HUES64 (cell line): Measurements from ENCODE around the gene N4BP2L1.

Experiments used
- H3K27ac ChIP-seq: 2 replicates; pipeline ENCODE4 v1.7.0; 2013; ENCODE audit warnings: low read depth, low read length, inconsistent platforms
- H3K27me3 ChIP-seq: 2 replicates; pipeline ENCODE4 v1.6.1; 2013; ENCODE audit warnings: mild to moderate bottlenecking, low read length; ENCODE audit not compliant: insufficient read depth
- H3K36me3 ChIP-seq: 2 replicates; pipeline ENCODE4 v1.6.1; 2013; ENCODE audit warnings: mild to moderate bottlenecking, low read length; ENCODE audit not compliant: insufficient read depth
- H3K4me1 ChIP-seq: 2 replicates; pipeline ENCODE4 v1.6.1; 2013; ENCODE audit warnings: mild to moderate bottlenecking, low read length, moderate library complexity; ENCODE audit not compliant: insufficient read depth
- H3K4me3 ChIP-seq: 2 replicates; pipeline ENCODE4 v1.5.1; 2013; ENCODE audit warnings: mild to moderate bottlenecking, low read length, moderate library complexity
- H3K9ac ChIP-seq: 2 replicates; pipeline ENCODE4 v1.6.1; 2013; ENCODE audit warnings: mild to moderate bottlenecking, low read depth, low read length
- H3K9me3 ChIP-seq: 2 replicates; pipeline ENCODE4 v1.6.1; 2013; ENCODE audit warnings: low read depth, low read length; ENCODE audit not compliant: insufficient read depth
- WGBS: fragments of 150-250, 120-280 bp; methylation state at CpG from one replicate; pipeline ENCODE4 v1.1.7; 2013; ENCODE audit warnings: missing lambda C conversion rate; 5-methylcytosine and 5-hydroxymethylcytosine counted together

N4BP2L1 gene

DNA sequence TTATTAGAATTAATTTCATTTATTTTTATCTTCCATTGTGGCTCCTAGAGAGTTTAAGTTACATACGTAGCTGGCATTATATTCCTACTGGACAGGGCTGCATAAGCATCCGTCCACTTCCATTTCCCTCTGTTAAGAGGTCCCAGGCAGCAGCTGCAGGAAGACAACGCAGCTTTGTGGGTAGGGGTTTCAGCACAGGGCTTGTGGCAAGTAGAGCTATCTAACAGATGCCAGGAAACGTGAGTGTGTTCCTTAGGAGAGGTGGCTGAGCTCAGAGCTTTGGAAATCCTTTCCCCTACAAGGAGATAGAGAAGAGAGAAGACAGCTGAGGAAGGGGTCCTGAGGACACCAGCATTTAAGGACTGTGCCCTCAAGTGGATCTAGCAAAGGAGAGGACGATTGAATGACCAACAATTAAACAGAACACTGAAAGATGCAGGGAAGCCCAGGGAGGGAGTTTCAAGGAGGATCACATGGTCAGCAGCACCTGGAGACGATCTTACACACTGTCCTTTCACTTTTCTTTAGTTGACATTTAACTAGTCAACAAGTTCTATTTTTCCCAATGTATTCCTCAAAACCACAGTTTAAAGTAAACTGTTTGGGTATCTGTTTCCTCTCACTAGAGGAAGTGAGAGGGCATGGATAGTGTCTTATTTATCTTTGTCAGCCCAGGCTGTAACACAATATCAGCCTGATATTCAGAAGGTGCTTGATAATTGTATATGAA lies 2.3 kb upstream of the N4BP2L1 start:
- H3K4me1 ChIP-seq: peaks cover 6% of the 10 kb centered on the region; the same call in 1 of the 2 replicates
- no peak overlapping the region for H3K4me3 ChIP-seq
- no peak overlapping the region for H3K9ac ChIP-seq
- no peaks in the 10 kb centered on the region for H3K36me3 ChIP-seq
- 92% methylated on average over 6 of the region's 6 CpGs for WGBS
- no peaks in the 10 kb centered on the region for H3K9me3 ChIP-seq
- peaks cover 30% of the 10 kb centered on the region for H3K27me3 ChIP-seq
- no peak overlapping the region for H3K27ac ChIP-seq

DNA sequence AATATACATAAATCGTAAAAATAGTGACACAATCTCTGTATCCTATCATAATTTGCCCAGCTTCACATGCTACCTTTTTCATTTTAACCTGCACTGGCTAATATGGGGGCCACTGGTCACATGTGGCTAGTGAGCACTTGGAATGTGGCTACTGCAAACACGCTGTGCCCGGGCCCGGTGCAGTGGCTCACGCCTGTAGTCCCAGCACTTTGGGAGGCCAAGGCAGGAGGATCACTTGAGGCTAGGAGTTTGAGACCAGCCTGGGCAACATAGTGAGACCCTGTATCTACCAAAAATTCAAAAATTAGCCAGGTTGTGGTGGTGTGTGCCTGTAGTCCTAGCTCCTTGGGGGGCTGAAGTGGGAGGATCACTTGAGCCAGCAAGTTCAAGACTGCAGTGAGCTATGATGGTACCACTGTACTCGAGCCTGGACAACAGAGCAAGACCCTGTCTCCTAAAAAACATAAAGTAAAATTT lies 1.5 kb upstream of the N4BP2L1 start:
- no peaks in the 10 kb centered on the region for H3K36me3 ChIP-seq
- no peak overlapping the region for H3K27ac ChIP-seq
- H3K9me3 ChIP-seq: no peaks in the 10 kb centered on the region
- H3K9ac ChIP-seq: no peak overlapping the region
- WGBS: 91% methylated on average over 5 of the region's 6 CpGs
- no peak overlapping the region for H3K4me3 ChIP-seq
- H3K4me1 ChIP-seq: peaks cover 6% of the 10 kb centered on the region; the same call in 1 of the 2 replicates
- H3K27me3 ChIP-seq: peaks cover 32% of the 10 kb centered on the region

DNA sequence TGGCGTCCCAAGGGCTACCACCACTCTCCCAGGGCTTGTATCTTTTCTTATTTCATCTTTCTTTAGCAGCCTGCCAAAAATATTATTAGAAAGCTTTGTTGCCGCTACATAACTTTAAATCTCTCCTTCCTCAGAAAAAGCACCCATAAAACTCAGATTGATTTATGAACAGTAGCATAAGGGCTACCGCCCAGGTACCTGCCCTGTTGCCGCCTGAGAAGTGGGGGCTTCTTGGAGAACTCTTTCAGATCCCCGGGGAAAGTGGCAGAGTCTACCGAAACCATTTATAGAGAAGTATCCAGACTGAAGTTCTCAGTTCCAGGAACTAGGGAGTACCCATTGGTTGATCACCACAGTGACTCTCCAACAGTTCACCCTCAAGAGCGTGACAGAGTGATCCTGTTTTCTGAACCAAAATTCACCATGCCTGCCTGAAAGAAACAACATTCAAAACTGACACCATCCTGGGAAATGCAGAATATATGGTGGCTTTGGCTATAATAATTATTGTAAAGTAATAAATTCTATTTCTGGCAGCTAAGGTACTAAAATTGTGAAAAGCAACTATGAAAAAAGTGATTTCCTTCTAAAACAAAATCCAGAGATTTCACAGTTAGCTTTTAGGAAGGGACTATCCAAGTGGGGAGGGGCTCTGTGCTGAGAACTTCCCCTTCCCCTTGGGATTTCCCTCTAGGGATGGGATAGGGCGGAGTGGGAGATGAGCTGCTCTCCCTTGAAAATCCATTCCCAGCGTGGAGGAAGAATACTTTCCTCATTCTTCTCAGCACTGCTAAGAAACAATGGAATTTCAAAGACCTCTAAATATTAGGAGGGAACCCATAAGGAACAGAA lies 877 bp upstream of the N4BP2L1 start:
- Histone ChIP-seq H3K4me1 (peaks cover 6% of the 10 kb centered on the region; the same call in 1 of the 2 replicates), H3K9ac (no peak overlapping the region)
- WGBS: 85% methylated on average over 8 of the region's 9 CpGs

DNA sequence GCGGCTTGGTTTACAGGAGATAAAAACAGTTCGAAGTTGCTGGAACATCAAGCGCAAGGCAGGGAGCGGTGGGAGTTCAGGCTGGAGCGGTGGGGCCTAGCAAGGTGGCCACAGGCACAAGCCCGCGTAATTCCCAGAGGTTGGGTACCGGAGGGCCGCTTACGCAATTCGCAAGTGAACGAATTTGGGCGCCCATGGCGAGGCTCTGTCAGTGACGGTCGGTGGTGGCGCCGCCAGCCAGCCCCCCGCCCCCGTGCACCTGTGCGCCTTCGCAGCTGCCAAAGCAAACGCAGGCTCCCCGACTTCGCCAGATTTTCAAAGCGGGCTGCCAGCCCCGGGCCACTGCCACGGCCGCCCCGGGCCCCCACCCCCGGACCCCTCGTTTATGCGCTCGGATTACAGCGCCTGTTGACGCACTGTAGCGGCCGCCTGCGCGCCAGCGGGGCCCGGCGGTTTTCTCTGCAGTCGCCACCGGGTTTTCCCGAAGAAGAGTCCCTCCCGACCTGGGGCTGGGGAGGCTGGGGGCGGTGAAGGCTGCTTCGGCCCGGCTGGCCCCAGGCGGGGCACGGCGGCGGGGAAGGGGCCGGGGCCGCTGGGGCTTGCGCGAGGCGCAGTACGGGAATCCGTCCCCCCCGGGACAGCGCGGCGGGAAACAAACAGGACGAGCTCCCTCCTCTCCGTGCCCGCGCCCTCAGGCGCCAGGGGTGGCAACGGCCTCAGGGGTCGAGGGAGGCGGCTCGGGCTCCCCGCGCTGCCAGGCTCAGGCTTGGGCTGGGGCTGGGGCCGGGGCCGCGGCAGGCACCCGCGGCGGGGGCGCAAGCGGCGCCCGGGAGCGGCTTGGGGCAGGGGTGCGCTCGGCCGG lies 709 bp downstream of the N4BP2L1 start:
- Histone ChIP-seq H3K36me3 (no peaks in the 10 kb centered on the region), H3K4me3 (peak overlapping the region; percentile 87), H3K4me1 (peaks cover 6% of the 10 kb centered on the region; the same call in 1 of the 2 replicates), H3K9ac (peak overlapping the region; percentile 59; the same call in 1 of the 2 replicates), H3K9me3 (no peaks in the 10 kb centered on the region), H3K27me3 (peaks cover 32% of the 10 kb centered on the region), H3K27ac (no peak overlapping the region; the same call in 1 of the 2 replicates)
- 1% methylated on average over 90 of the region's 90 CpGs for WGBS

More for the DNA sequence above, 877 bp upstream of the N4BP2L1 start:
- Histone ChIP-seq H3K27ac (no peak overlapping the region), H3K27me3 (peaks cover 32% of the 10 kb centered on the region), H3K4me3 (peak overlapping the region; percentile 87), H3K36me3 (no peaks in the 10 kb centered on the region), H3K9me3 (no peaks in the 10 kb centered on the region)

DNA sequence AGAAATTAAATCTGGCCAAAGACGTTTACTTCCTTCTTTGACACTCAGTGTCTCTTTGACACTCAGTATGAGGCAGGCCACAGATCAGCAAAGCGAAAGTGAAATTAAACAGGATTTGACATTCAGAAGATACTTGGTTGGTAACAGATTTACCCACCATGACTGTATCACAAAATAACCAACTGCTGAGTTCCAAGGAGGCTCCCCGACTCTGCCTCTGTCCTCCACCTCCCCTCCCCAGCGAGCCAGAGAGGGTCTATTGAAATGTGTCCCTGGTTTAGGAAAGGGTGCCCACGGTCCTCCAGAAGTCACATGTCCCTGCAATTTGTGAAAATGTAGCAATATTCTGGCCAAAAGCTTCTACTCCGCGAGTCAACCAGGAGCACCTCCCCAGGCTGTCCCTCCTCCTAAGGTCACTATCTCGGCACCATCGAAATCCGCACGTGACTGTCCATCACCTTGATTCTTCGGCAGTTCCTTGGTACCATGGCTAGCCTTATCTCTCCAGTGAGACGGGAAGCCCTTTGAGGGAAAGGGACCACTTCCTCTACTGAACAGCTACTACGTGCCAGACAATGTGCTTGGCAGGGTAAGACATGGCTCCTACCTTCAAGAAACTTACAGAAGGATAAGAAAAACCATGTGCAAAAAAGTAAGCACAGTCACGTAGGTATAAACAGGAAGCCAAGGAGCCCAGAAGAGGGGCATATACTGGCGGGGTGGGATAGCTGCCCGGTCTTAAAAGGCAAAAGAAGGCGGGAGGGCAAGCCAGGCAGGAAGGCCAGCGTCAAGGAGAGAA lies 1.5 kb downstream of the N4BP2L1 start:
- 73% methylated on average over 19 of the region's 19 CpGs for WGBS
- Histone ChIP-seq H3K4me3 (peak overlapping the region; percentile 87), H3K27me3 (peaks cover 32% of the 10 kb centered on the region), H3K9ac (peak overlapping the region; percentile 37; the same call in 1 of the 2 replicates), H3K9me3 (no peaks in the 10 kb centered on the region), H3K4me1 (peaks cover 6% of the 10 kb centered on the region; the same call in 1 of the 2 replicates), H3K27ac (no peak overlapping the region; the same call in 1 of the 2 replicates), H3K36me3 (no peaks in the 10 kb centered on the region)

DNA sequence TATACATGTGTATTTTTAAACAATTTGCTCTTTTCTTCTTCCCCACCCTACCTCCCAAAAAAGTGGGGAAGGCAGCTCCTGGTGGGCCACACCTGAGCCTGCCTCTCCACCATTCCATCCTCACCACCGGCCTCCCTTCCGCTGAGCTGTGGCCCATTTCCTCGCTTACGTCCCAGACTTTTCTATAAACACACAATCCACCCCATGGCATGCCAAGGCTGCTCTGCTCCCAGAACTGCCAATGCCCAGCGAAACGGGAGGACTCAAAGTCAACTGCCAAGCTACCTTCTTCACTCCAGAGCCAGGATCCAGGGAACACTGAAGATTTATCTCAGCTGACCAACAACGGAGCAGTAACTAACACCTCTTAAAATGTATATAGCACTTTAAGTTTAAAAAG lies 2.8 kb downstream of the N4BP2L1 start:
- H3K9me3 ChIP-seq: no peaks in the 10 kb centered on the region
- no peak overlapping the region for H3K4me3 ChIP-seq
- no peak overlapping the region for H3K27ac ChIP-seq
- peaks cover 6% of the 10 kb centered on the region; the same call in 1 of the 2 replicates for H3K4me1 ChIP-seq
- peaks cover 32% of the 10 kb centered on the region for H3K27me3 ChIP-seq
- WGBS: 94% methylated on average over 7 of the region's 7 CpGs
- H3K9ac ChIP-seq: no peak overlapping the region
- H3K36me3 ChIP-seq: no peaks in the 10 kb centered on the region

DNA sequence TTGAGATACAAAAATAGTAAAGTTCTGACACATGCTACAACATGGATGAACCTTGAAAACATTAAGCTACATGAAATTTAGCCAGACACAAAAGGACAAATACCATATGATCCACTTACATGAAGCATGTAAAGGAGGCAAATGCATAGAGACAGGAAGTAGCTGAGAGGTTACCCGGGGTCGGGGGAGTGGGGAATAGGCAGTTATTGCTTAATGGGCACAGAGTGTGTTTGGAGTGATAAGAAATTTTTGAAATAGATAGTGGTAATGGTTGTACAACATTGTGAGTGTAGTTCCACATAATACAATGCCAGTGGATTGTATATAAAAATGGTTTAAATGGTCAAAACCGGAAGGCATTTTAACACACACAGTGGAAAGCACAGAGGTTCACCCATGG lies 4.3 kb downstream of the N4BP2L1 start:
- Histone ChIP-seq H3K4me1 (peaks cover 6% of the 10 kb centered on the region; the same call in 1 of the 2 replicates), H3K9ac (no peak overlapping the region), H3K27me3 (peaks cover 27% of the 10 kb centered on the region), H3K36me3 (no peaks in the 10 kb centered on the region), H3K27ac (no peak overlapping the region), H3K4me3 (no peak overlapping the region), H3K9me3 (no peaks in the 10 kb centered on the region; the same call in 1 of the 2 replicates)
- 91% methylated on average over 3 of the region's 3 CpGs for WGBS

DNA sequence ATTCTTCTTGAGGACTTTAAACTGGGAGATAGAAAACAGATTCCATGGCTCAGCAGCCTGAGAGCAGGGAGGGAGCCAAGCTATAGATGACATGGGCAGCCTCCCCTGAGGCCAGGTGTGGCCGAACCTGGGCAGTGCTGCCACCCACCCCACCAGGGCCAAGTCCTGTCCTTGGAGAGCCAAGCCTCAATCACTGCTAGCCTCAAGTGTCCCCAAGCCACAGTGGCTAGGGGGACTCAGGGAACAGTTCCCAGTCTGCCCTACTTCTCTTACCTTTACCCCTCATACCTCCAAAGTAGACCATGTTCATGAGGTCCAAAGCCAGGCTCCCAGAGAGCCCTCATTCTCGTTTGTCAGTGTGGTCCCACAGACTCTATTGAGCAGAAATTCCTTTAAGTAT lies 8.1 kb downstream of the N4BP2L1 start:
- WGBS: 95% methylated on average over 2 of the region's 2 CpGs
- Histone ChIP-seq H3K36me3 (no peaks in the 10 kb centered on the region), H3K4me3 (no peak overlapping the region), H3K27me3 (no peaks in the 10 kb centered on the region), H3K9ac (no peak overlapping the region), H3K9me3 (peaks cover 5% of the 10 kb centered on the region; the same call in 1 of the 2 replicates), H3K27ac (no peak overlapping the region), H3K4me1 (no peaks in the 10 kb centered on the region)

DNA sequence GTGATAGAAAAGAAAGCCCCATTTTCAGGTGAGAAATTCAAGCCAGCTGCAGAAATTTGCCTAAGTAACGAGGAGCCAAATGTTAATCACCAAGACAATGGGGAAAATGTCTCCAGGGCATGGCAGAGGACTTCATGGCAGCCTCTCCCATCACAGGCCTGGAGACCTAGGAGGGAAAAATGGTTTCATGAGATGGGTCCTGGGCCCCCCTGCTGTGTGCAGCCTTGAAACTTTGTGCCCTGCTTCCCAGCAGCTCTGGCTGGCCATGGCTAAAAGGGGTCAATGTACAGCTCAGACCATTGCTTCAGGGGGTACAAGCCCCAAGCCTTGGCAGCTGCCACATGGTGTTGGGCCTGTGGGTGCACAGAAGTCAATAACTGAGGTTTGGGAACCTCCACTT lies 9.9 kb downstream of the N4BP2L1 start:
- WGBS: 86% methylated on average over 1 of the region's 1 CpG

DNA sequence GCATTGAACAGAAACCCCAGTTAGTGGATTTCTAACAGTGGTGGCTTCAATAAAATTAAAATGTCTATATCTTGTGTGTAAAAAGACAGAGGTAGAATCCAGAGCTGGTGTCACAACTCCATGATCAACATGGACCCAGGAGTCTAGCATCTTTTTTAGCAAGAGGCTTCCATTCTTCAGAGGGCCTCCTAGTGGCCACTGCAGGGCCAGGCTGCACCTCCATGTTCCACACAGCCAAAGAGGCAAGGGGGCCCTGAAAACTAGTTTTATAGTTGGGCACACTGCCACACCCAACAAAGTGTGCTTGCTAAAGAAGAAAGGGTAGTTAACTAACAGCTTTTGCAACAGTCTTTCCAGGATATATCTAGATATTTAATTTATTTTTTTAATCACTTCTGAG lies 12.9 kb downstream of the N4BP2L1 start:
- H3K27me3 ChIP-seq: peaks cover 10% of the 10 kb centered on the region
- H3K4me3 ChIP-seq: no peak overlapping the region
- H3K4me1 ChIP-seq: 0 out of 2 replicates have a peak, but pooled peaks cover 4% of the 10 kb centered on the region
- H3K36me3 ChIP-seq: no peaks in the 10 kb centered on the region
- H3K9ac ChIP-seq: no peak overlapping the region
- no peak overlapping the region for H3K27ac ChIP-seq
- H3K9me3 ChIP-seq: peaks cover 5% of the 10 kb centered on the region; the same call in 1 of the 2 replicates

More for the DNA sequence above, 9.9 kb downstream of the N4BP2L1 start:
- H3K9ac ChIP-seq: no peak overlapping the region
- H3K27me3 ChIP-seq: no peaks in the 10 kb centered on the region
- H3K36me3 ChIP-seq: no peaks in the 10 kb centered on the region
- H3K27ac ChIP-seq: no peak overlapping the region
- H3K9me3 ChIP-seq: peaks cover 5% of the 10 kb centered on the region; the same call in 1 of the 2 replicates
- no peaks in the 10 kb centered on the region for H3K4me1 ChIP-seq
- no peak overlapping the region for H3K4me3 ChIP-seq
